SU-DHL-6 (cell line): ENCODE data around the gene SSR4.

Source experiments
- EZH2phosphoT487 ChIP-seq: fragments of 200-600 bp; sonication (generic), shearing (Covaris generic); conservative IDR thresholded peaks from 2 replicates; pipeline ENCODE4 v1.6.1; 2018; ENCODE audit warnings: mild to moderate bottlenecking, antibody characterized with exemption, low read length, moderate library complexity, mixed read lengths
- TF ChIP-seq, protein P1 (sequence below): fragments of 200-600 bp; sonication (generic); IDR thresholded peaks from one replicate; pipeline ENCODE4 v1.5.1; 2017; ENCODE audit warnings: antibody characterized with exemption, mild to moderate bottlenecking, low read length, moderate library complexity; ENCODE audit not compliant: insufficient read depth, poor library complexity, severe bottlenecking

DNA sequence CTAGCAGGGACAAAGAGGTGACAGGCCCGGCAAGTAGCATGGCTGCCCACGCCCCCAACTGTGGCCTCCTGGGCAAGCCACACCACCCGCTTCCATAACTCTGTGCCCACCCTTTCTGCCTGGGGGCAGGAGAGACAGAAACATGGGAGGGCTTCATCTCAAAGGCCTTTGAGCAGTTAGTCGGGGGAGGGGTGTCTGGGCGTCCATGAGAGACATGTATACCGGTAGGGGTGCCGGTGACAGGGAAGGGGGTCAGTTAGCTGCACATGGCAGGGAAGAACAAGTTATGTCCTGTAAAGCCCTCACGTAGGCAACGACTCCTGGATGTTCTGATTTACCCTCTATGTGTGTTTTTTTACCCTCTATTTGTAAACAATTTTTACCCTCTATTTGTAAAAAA lies 26.6 kb downstream of the SSR4 start:
- TF ChIP-seq, protein P1, sequence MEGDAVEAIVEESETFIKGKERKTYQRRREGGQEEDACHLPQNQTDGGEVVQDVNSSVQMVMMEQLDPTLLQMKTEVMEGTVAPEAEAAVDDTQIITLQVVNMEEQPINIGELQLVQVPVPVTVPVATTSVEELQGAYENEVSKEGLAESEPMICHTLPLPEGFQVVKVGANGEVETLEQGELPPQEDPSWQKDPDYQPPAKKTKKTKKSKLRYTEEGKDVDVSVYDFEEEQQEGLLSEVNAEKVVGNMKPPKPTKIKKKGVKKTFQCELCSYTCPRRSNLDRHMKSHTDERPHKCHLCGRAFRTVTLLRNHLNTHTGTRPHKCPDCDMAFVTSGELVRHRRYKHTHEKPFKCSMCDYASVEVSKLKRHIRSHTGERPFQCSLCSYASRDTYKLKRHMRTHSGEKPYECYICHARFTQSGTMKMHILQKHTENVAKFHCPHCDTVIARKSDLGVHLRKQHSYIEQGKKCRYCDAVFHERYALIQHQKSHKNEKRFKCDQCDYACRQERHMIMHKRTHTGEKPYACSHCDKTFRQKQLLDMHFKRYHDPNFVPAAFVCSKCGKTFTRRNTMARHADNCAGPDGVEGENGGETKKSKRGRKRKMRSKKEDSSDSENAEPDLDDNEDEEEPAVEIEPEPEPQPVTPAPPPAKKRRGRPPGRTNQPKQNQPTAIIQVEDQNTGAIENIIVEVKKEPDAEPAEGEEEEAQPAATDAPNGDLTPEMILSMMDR, result no peak
- TF ChIP-seq EZH2phosphoT487, result no peak
